Heart left ventricle (tissue), 16 donors: ENCODE measurements around the gene NOX5. TPM values are rescaled to one million over a fixed set of nuclear protein-coding genes. Genes with fewer than 3 reads are reported as not detected.

Source experiments
- ATAC-seq, 4 donors: fragments of 200-7000 bp; cut with Tn5 transposase; one replicate each; pipeline ENCODE4 v1.9.1; 2020 to 2022; ENCODE audit warnings: moderate library complexity in 4 of 4, mild to moderate bottlenecking in 3 of 4, moderate number of reproducible peaks in 1 of 4
- DNase-seq, 5 donors: peaks; one replicate each; pipeline ENCODE4 v3.0.0-alpha.2; 2020
- H3K27ac ChIP-seq, 12 donors: fragments of 200-600 bp; sonication (generic) in 4 of 12; one replicate each; pipeline versions ENCODE4 v1.5.0 to v1.8.0; 2016 to 2022; ENCODE audit warnings: mild to moderate bottlenecking in 2 of 12
- H3K27me3 ChIP-seq, 9 donors: fragments of 200-600 bp; sonication (generic) in 2 of 9; one replicate each; pipeline versions ENCODE4 v1.5.1 to v1.8.0; 2016 to 2022; ENCODE audit warnings: mild to moderate bottlenecking in 3 of 9
- H3K36me3 ChIP-seq, 9 donors: fragments of 200-600 bp; sonication (generic) in 2 of 9; one replicate each; pipeline versions ENCODE4 v1.5.0 to v1.8.0; 2018 to 2022; ENCODE audit warnings: mild to moderate bottlenecking in 2 of 9
- H3K4me1 ChIP-seq, 12 donors: fragments of 200-600 bp; sonication (generic) in 4 of 12; one replicate each; pipeline versions ENCODE4 v1.5.0 to v1.8.0; 2016 to 2022; ENCODE audit warnings: mild to moderate bottlenecking in 3 of 12
- H3K4me3 ChIP-seq, 12 donors: fragments of 200-600 bp; sonication (generic) in 4 of 12; one replicate each; pipeline versions ENCODE4 v1.5.0 to v1.8.0; 2017 to 2022; ENCODE audit warnings: mild to moderate bottlenecking in 9 of 12, moderate library complexity in 4 of 12
- H3K9me3 ChIP-seq, 12 donors: fragments of 200-600 bp; sonication (generic) in 4 of 12; one replicate each; pipeline versions ENCODE4 v1.5.0 to v1.8.0; 2016 to 2022; ENCODE audit warnings: mild to moderate bottlenecking in 1 of 12
- POLR2A ChIP-seq, 2 donors: fragments of 450-650 bp; IDR thresholded peaks; one replicate each; pipeline ENCODE4 v1.6.1; 2017; ENCODE audit warnings: antibody characterized with exemption in 2 of 2, mild to moderate bottlenecking in 2 of 2, moderate library complexity in 2 of 2
- whole genome bisulfite sequencing, 4 donors: extraction: QIAGEN DNeasy Blood & Tissue Kit in 2 of 4; methylation state at CpG; one replicate each; pipeline versions ENCODE4 v1.1.5 to v1.1.7; 2013 to 2018; 5-methylcytosine and 5-hydroxymethylcytosine counted together
- intact Hi-C, 10 donors: fragments of 100-400 bp; cut with DNase I; formaldehyde crosslinking; loops; one replicate each; pipeline versions ENCODE4 v1.11.1 to v1.14.2; 2022
- polyA plus RNA-seq, 2 donors: library from polyadenylated mRNA; stranded (reverse); fragments of 200-250 nt; gene quantifications; one replicate each; pipeline ENCODE4 v1.2.3, GENCODE V29; 2013
- total RNA-seq, 9 donors: library from RNA; depleted of rRNA in 2 of 9; stranded (reverse); fragments of >200 nt in 2 of 9; fragmentation: NEBNext Ultra II Directional in 3 of 9; extraction: Animal tissue kit (Norgen Biotek cat#: 25700) in 3 of 9; gene quantifications; one replicate each; pipeline versions ENCODE4 v1.1.0 to v1.2.4, GENCODE V29; 2016 to 2023
- TF ChIP-seq, protein P1 (sequence below), 12 donors: fragments of 200-600 bp; sonication (generic) in 4 of 12; IDR thresholded peaks; one replicate each; pipeline versions ENCODE4 v1.5.0 to v1.8.0; 2018 to 2022; ENCODE audit warnings: antibody characterized with exemption in 12 of 12, mild to moderate bottlenecking in 5 of 12
- donor health status: ischemic (EF 13 %, LVEDD 7.1; RV severe dilation, severe dysfunction).
- donor health status: healthy with polysubstance abuse.
- donor health status: DM: no; HTN: yes; CAD: no.
- donor health status: DM: no; HTN: no; CAD: no.
- donor health status: ischemic (EF 25% LVEDD 6.9; RV normal size, moderate dysfunction).
- donor health status: ischemic (EF 25% LVEDD 5.7; RV mildly dilated, moderate dysfunction).
- donor health status: healthy.
- donor health status: DM: yes; HTN: yes; CAD: no.
- donor health status: ischemic (EF 35%, LVEDD 5.7; RV mildly dilated, moderate dysfunction).
- donor health status: nonischemic (EF 11% LVEDD 7.7; RV severe dilation, severe dysfunction).
- donor health status: DM: yes; HTN: yes; CAD: no.
- donor health status: PGD.
- donor health status: ischemic (EF 29% LVEDD 5.4; RV normal size, mild dysfunction).
- donor health status: nonischemic (EF 23%, LVEDD 6.1; RV moderate dilation, normal function).

Gene NOX5
- total and polyA plus RNA-seq, 11 donors = 0.02 to 0.29 (median 0.04) TPM; not detected in 6

DNA sequence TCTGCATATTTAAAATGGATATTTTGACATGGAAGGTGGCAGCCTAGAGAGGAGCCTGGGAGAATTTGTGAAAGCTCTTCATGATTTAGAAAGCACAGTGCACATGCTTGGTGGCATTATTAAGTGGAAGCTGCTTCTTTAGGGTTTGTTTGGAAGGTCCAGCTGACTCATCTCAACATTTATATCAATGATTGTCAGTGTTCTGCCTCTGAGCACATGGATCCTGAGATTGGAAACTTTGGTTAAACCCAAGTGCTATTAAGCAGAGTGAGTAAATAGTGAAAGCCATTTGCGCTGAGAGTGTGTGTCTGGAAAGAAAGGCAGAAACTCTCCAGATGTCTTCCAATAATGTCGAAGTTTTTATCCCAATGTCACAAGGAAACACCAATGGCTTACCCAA is 7.4 kb downstream of the NOX5 start:
- intact Hi-C loops = no loop called here
- 73 to 78% (median 77%) methylated on average over 2 of the region's 2 CpGs for WGBS, 4 donors
- H3K36me3 ChIP-seq = no peaks in the 10 kb centered on the region
- H3K4me1 ChIP-seq = no peaks in the 10 kb centered on the region
- TF ChIP-seq, protein P1, sequence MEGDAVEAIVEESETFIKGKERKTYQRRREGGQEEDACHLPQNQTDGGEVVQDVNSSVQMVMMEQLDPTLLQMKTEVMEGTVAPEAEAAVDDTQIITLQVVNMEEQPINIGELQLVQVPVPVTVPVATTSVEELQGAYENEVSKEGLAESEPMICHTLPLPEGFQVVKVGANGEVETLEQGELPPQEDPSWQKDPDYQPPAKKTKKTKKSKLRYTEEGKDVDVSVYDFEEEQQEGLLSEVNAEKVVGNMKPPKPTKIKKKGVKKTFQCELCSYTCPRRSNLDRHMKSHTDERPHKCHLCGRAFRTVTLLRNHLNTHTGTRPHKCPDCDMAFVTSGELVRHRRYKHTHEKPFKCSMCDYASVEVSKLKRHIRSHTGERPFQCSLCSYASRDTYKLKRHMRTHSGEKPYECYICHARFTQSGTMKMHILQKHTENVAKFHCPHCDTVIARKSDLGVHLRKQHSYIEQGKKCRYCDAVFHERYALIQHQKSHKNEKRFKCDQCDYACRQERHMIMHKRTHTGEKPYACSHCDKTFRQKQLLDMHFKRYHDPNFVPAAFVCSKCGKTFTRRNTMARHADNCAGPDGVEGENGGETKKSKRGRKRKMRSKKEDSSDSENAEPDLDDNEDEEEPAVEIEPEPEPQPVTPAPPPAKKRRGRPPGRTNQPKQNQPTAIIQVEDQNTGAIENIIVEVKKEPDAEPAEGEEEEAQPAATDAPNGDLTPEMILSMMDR (IDR thresholded peaks at IDR 0.05) = no peak
- TF ChIP-seq POLR2A (IDR thresholded peaks at IDR 0.05) = no peak
- no peaks in the 10 kb centered on the region for H3K9me3 ChIP-seq
- H3K27ac ChIP-seq = no peak overlapping the region
- no peak for DNase-seq
- no peak for ATAC-seq
- no peak overlapping the region for H3K4me3 ChIP-seq
- H3K27me3 ChIP-seq = no peaks in the 10 kb centered on the region

DNA sequence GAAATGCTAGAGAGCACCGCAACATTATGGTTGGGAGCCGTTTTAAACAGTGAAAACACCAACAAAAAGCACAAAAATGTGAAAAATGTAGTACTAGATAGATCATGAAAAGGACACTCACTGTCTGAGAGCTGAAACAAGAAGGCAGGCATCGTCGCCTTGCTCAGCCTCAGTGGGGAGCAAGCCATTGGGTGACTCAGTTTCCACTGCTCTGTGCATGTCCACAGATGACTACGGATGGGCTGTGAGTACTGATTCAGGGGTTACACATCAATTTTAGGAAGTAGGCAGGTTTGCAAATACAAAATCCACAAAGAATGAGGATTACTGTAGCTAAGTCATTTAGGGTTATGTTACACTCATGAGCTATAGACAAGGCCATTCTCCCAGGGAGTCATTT is 10.8 kb downstream of the NOX5 start:
- Histone ChIP-seq H3K27ac (no peak overlapping the region), H3K4me1 (no peaks in the 10 kb centered on the region), H3K9me3 (no peaks in the 10 kb centered on the region), H3K27me3 (no peaks in the 10 kb centered on the region), H3K4me3 (no peak overlapping the region), H3K36me3 (no peaks in the 10 kb centered on the region)
- no peak for ATAC-seq
- no peak for DNase-seq
- intact Hi-C loops = no loop called here
- 80 to 90% (median 88%) methylated on average over 5 of the region's 5 CpGs for WGBS, 4 donors
- TF ChIP-seq, protein P1 (IDR thresholded peaks at IDR 0.05) = no peak
- TF ChIP-seq POLR2A (IDR thresholded peaks at IDR 0.05) = no peak

DNA sequence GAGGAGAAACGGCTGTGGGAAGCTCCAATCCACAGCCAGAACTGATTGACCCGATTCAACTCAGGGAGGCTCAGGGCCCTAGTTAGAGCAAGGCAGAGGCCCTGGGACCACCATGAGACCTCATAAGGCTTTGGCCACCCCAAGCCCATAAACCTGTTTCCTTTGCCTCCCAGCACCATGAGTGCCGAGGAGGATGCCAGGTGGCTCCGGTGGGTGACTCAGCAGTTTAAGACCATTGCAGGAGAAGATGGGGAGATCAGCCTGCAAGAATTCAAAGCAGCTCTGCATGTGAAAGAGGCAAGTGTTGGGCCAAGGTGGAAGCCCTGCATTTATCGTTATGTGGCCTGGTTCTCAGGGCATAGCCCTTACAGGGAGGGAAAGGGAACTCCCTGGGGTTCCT is 11.9 kb downstream of the NOX5 start:
- intact Hi-C loops = no loop called here

DNA sequence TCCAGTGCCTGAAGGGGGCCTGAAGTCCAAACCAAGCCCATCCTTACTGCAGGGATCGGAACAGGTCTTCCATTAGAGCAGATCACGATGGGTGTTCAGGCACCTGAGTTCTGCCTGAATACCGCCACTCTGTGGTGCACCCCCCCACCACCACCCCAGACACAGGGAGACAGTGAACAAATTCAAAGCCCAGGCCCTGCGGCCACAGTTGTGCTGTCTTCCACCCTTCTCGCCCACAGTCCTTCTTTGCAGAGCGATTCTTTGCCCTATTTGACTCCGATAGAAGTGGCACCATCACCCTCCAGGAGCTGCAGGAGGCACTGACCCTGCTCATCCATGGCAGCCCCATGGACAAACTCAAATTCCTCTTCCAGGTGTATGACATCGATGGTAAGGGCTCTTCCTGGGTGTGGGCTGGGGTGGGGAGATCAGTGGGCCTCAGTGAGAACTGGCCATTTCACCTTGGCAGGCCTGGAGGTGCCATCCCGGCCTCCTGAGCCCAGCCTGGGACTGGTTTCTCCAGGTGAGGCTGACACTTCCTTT is 13.6 kb downstream of the NOX5 start:
- H3K27me3 ChIP-seq = peaks cover 0 to 18% (median 0%) of the 10 kb centered on the region in 9 donors
- H3K9me3 ChIP-seq = no peaks in the 10 kb centered on the region
- H3K4me1 ChIP-seq = peaks cover 0 to 9% (median 0%) of the 10 kb centered on the region in 12 donors
- intact Hi-C loops = no loop called here
- no peak for TF ChIP-seq POLR2A (IDR thresholded peaks at IDR 0.05)
- no peak for ATAC-seq
- H3K36me3 ChIP-seq = no peaks in the 10 kb centered on the region
- no peak overlapping the region for H3K4me3 ChIP-seq
- 93 to 94% (median 94%) methylated on average over 9 of the region's 9 CpGs for WGBS, 4 donors
- H3K27ac ChIP-seq = no peak overlapping the region
- DNase-seq = no peak

More for the DNA sequence above, 11.9 kb downstream of the NOX5 start:
- DNase-seq = no peak
- Histone ChIP-seq H3K27ac (no peak overlapping the region), H3K9me3 (no peaks in the 10 kb centered on the region), H3K27me3 (peaks cover 0 to 4% (median 0%) of the 10 kb centered on the region in 9 donors), H3K4me1 (peaks cover 0 to 3% (median 0%) of the 10 kb centered on the region in 12 donors), H3K36me3 (no peaks in the 10 kb centered on the region), H3K4me3 (no peak overlapping the region)
- 86 to 94% (median 88%) methylated on average over 4 to 5 of the region's 5 CpGs for WGBS, 4 donors
- ATAC-seq = no peak
- TF ChIP-seq, protein P1 (IDR thresholded peaks at IDR 0.05) = no peak
- no peak for TF ChIP-seq POLR2A (IDR thresholded peaks at IDR 0.05)
